H1 (cell line): ENCODE data around the gene SPTB. TPM values are rescaled to one million over a fixed set of nuclear protein-coding genes. Genes with fewer than 3 reads are reported as not detected.

Experiments
- CTCF ChIA-PET: fragments of 300-600 bp; sonication (Branson Sonifier 250); formaldehyde crosslinking; loops from one replicate; lab custom pipeline; 2021; ENCODE audit not compliant: partially characterized antibody; lab: Charles Lee
- POLR2A ChIA-PET: fragments of 300-600 bp; sonication (Branson Sonifier 250); formaldehyde crosslinking; loops from one replicate; lab custom pipeline; 2021; ENCODE audit warnings: inconsistent platforms; ENCODE audit not compliant: partially characterized antibody; lab: Charles Lee
- DNase-seq, 2 experiments: peaks; one replicate each; pipeline versions ENCODE4 v3.0.0 to v3.0.0-alpha.2; 2010 to 2022; ENCODE audit warnings: low spot score in 2 of 2, low read depth in 1 of 2, mixed read lengths in 1 of 2
- FAIRE-seq: peaks from 2 replicates; lab custom pipeline; 2011; peaks lifted over from hg19 to GRCh38; lab: Jason Lieb, UNC
- H2AFZ ChIP-seq: 2 replicates; pipeline ENCODE4 v1.8.1; 2012; ENCODE audit warnings: low read length, inconsistent platforms
- H2AK5ac ChIP-seq: 2 replicates; pipeline ENCODE4 v1.6.1; 2013; ENCODE audit warnings: low read depth, low read length
- H2BK120ac ChIP-seq: replicated peaks from 2 replicates; pipeline ENCODE3; 2013; ENCODE audit warnings: low read depth, low read length, inconsistent platforms
- H2BK12ac ChIP-seq: 2 replicates; pipeline ENCODE4 v1.6.1; 2013; ENCODE audit warnings: low read depth, low read length
- H2BK15ac ChIP-seq: 2 replicates; pipeline ENCODE4 v1.6.1; 2013; ENCODE audit warnings: low read length
- H2BK20ac ChIP-seq: 2 replicates; pipeline ENCODE4 v1.6.1; 2013; ENCODE audit warnings: low read length
- H2BK5ac ChIP-seq: 2 replicates; pipeline ENCODE4 v1.6.1; 2013; ENCODE audit warnings: low read depth, low read length
- H3K14ac ChIP-seq: 2 replicates; pipeline ENCODE4 v1.6.1; 2013; ENCODE audit warnings: inconsistent platforms; ENCODE audit not compliant: insufficient read length
- H3K18ac ChIP-seq: 2 replicates; pipeline ENCODE4 v1.6.1; 2013; ENCODE audit warnings: low read length; ENCODE audit errors: extremely low read depth
- H3K23ac ChIP-seq: 2 replicates; pipeline ENCODE4 v1.6.1; 2013; ENCODE audit warnings: inconsistent platforms; ENCODE audit not compliant: insufficient read length
- H3K23me2 ChIP-seq: 2 replicates; pipeline ENCODE4 v1.6.1; 2013; ENCODE audit warnings: low read depth, low read length
- H3K27ac ChIP-seq: 2 replicates; pipeline ENCODE4 v1.6.1; 2011; ENCODE audit warnings: low read depth, low read length, inconsistent platforms
- H3K27me3 ChIP-seq, 4 experiments: replicated peaks in 1 of 4; 1 replicate in 1 of 4; 2 replicates in 3 of 4; pipeline versions ENCODE4 v1.6.1 to v1.8.1; 2011 to 2013; ENCODE audit warnings: low read length in 3 of 4, mild to moderate bottlenecking in 3 of 4, inconsistent platforms in 2 of 4, mixed read lengths in 2 of 4, moderate library complexity in 1 of 4; ENCODE audit not compliant: control insufficient read depth in 3 of 4, insufficient read depth in 3 of 4; ENCODE audit errors: extremely low read depth in 1 of 4
- H3K36me3 ChIP-seq, 4 experiments: 2 replicates each; pipeline versions ENCODE4 v1.6.1 to v1.8.1; 2011 to 2013; ENCODE audit warnings: mild to moderate bottlenecking in 4 of 4, low read length in 3 of 4, moderate library complexity in 2 of 4, control low read depth in 1 of 4, inconsistent platforms in 1 of 4; ENCODE audit not compliant: insufficient read depth in 4 of 4, control insufficient read depth in 2 of 4
- H3K4ac ChIP-seq: replicated peaks from 2 replicates; pipeline ENCODE3; 2013; ENCODE audit warnings: low read length, low read depth, mixed read lengths, inconsistent platforms; ENCODE audit not compliant: insufficient read length
- H3K4me1 ChIP-seq, 4 experiments: replicated peaks in 1 of 4; 1 replicate in 1 of 4; 2 replicates in 3 of 4; pipeline versions ENCODE4 v1.6.1 to v1.8.1; 2011 to 2013; ENCODE audit warnings: low read length in 3 of 4, inconsistent platforms in 2 of 4, mixed read lengths in 1 of 4; ENCODE audit not compliant: insufficient read depth in 4 of 4, control insufficient read depth in 3 of 4
- H3K4me2 ChIP-seq, 2 experiments: 2 replicates each; pipeline versions ENCODE4 v1.6.1 to v1.8.1; 2011 to 2013; ENCODE audit warnings: low read depth in 2 of 2, low read length in 2 of 2, control low read depth in 1 of 2, inconsistent platforms in 1 of 2, mild to moderate bottlenecking in 1 of 2; ENCODE audit not compliant: insufficient read depth in 1 of 2
- H3K4me3 ChIP-seq, 4 experiments: fragments of 200-600, 300-600 bp in 1 of 4; sonication (generic), shearing (Covaris generic), sonication (Bioruptor Twin) in 1 of 4; 2 replicates each; pipeline versions ENCODE4 v1.5.1 to v1.8.1; 2011 to 2016; ENCODE audit warnings: low read length in 4 of 4, low read depth in 3 of 4, control low read depth in 2 of 4, inconsistent platforms in 2 of 4, mild to moderate bottlenecking in 2 of 4, mixed read lengths in 1 of 4, moderate library complexity in 1 of 4; ENCODE audit not compliant: insufficient read depth in 2 of 4; ENCODE audit errors: extremely low read depth in 1 of 4
- H3K56ac ChIP-seq: replicated peaks from 2 replicates; pipeline ENCODE3; 2013; ENCODE audit warnings: low read depth, mild to moderate bottlenecking, mixed read lengths, low read length, inconsistent platforms; ENCODE audit not compliant: insufficient read length
- H3K79me1 ChIP-seq: 2 replicates; pipeline ENCODE4 v1.6.1; 2013; ENCODE audit warnings: low read depth, low read length, control low read depth
- H3K79me2 ChIP-seq, 2 experiments: 2 replicates each; pipeline versions ENCODE4 v1.6.1 to v1.8.1; 2012 to 2013; ENCODE audit warnings: low read length in 2 of 2, mild to moderate bottlenecking in 2 of 2, inconsistent platforms in 1 of 2; ENCODE audit not compliant: insufficient read depth in 2 of 2, control insufficient read depth in 1 of 2
- H3K9ac ChIP-seq, 4 experiments: replicated peaks in 1 of 4; 1 replicate in 1 of 4; 2 replicates in 3 of 4; pipeline versions ENCODE4 v1.6.1 to v1.8.1; 2011 to 2013; ENCODE audit warnings: low read depth in 3 of 4, low read length in 3 of 4, control low read depth in 2 of 4, mild to moderate bottlenecking in 2 of 4, moderate library complexity in 2 of 4, inconsistent platforms in 1 of 4; ENCODE audit errors: extremely low read depth in 1 of 4
- H3K9me3 ChIP-seq, 2 experiments: 2 replicates each; pipeline versions ENCODE4 v1.6.1 to v1.8.1; 2012 to 2013; ENCODE audit warnings: mild to moderate bottlenecking in 2 of 2, moderate library complexity in 2 of 2, control low read depth in 1 of 2, inconsistent platforms in 1 of 2, low read depth in 1 of 2, low read length in 1 of 2, mixed read lengths in 1 of 2; ENCODE audit not compliant: insufficient read depth in 2 of 2
- H4K20me1 ChIP-seq, 2 experiments: replicated peaks in 1 of 2; 2 replicates each; pipeline versions ENCODE3 to v1.8.1; 2011 to 2013; ENCODE audit warnings: inconsistent platforms in 2 of 2, low read length in 2 of 2, mild to moderate bottlenecking in 1 of 2; ENCODE audit not compliant: insufficient read depth in 2 of 2, control insufficient read depth in 1 of 2
- H4K5ac ChIP-seq: 2 replicates; pipeline ENCODE4 v1.6.1; 2013; ENCODE audit warnings: low read length, low read depth, mixed read lengths, inconsistent platforms; ENCODE audit not compliant: insufficient read length
- H4K8ac ChIP-seq: 2 replicates; pipeline ENCODE4 v1.8.0; 2013; ENCODE audit warnings: mild to moderate bottlenecking, moderate library complexity, low read length, inconsistent platforms; ENCODE audit not compliant: insufficient read depth; ENCODE audit errors: extremely low read depth
- H4K91ac ChIP-seq: replicated peaks from 2 replicates; pipeline ENCODE3; 2013; ENCODE audit warnings: low read length, mixed read lengths, inconsistent platforms; ENCODE audit not compliant: insufficient read length
- CHD2 ChIP-seq: IDR thresholded peaks from 2 replicates; pipeline ENCODE4 v1.6.1; 2012; ENCODE audit warnings: low read length, improper control_type of control experiment
- WGBS, 2 experiments: shearing (Covaris generic) in 1 of 2; methylation state at CpG; one replicate each; pipeline versions ENCODE4 v1.1.6 to v1.1.7; 2013 to 2015; ENCODE audit warnings: low lambda C conversion rate in 2 of 2, mixed read lengths in 2 of 2, inconsistent platforms in 1 of 2, low coverage in 1 of 2, missing lambda C conversion rate in 1 of 2; ENCODE audit not compliant: insufficient replicate concordance in 2 of 2, insufficient coverage in 1 of 2, insufficient read length in 1 of 2; ENCODE audit errors: extremely low coverage in 1 of 2, missing lambda C conversion rate in 1 of 2; 5-methylcytosine and 5-hydroxymethylcytosine counted together
- polyA plus RNA-seq, 7 experiments: library from polyadenylated mRNA; depleted of rRNA in 3 of 7; stranded (reverse) in 5 of 7; unstranded in 2 of 7; fragments of >200 nt in 5 of 7; fragments of 200-250 nt in 2 of 7; gene quantifications; 1 replicate in 5 of 7; 2 replicates in 1 of 7; 4 replicates in 1 of 7; pipeline versions ENCODE4 v1.2.1 to v1.2.3, GENCODE V29; 2011 to 2013; ENCODE audit warnings: missing spikeins in 2 of 7, mixed read lengths in 2 of 7
- total RNA-seq: library from RNA; stranded (reverse); fragmentation: NEBNext Ultra II Directional; extraction: Animal tissue kit (Norgen Biotek cat#: 25700); gene quantifications from 2 replicates; pipeline ENCODE4 v1.2.1, GENCODE V29; 2021

The SPTB gene
- total and polyA plus RNA-seq, 2 of the 8 experiments (the other 6 are each of a cell fraction or from before 2014, with no cell fraction given), result 0.30 to 2.4 TPM

DNA sequence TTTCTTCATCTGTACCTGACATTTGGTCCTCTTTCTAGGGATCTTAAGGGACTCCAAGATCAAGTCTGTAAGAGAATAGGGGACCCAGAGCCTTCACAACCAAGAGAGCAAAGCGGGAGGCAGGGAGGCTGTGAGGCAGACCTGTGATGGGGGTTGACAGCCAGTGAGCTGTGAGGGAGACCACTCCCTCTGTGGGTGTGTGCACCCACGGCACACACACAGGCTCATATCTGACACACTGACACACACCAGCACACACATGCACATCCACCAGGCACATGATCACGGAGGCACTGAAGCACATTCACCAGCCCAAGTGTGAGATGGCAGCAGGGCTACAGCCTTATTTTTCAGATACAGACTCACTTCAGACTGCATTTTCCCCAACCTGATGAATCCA lies 55.2 kb downstream of the SPTB start:
- Histone ChIP-seq H3K9ac (no peak overlapping the region), H2AK5ac (0 out of 2 replicates have a peak overlapping the region, but pooled peaks have one; percentile 49), H2AFZ (no peak overlapping the region), H3K27me3 (no peaks in the 10 kb centered on the region; a peak in 1 of 7 replicates), H3K4me1 (peaks cover 0 to 13% (median 5%) of the 10 kb centered on the region in 4 experiments; a peak in 4 of 7 replicates), H3K36me3 (no peaks in the 10 kb centered on the region), H4K91ac (no peak overlapping the region), H4K20me1 (no peaks in the 10 kb centered on the region), H3K23ac (no peak overlapping the region), H2BK20ac (no peak overlapping the region), H3K4ac (no peak overlapping the region), H4K5ac (no peak overlapping the region), H3K23me2 (no peaks in the 10 kb centered on the region), H3K18ac (no peak overlapping the region), H3K4me2 (no peak overlapping the region), H3K27ac (no peak overlapping the region), H3K56ac (no peak overlapping the region), H3K14ac (no peak overlapping the region), H3K79me1 (no peaks in the 10 kb centered on the region), H2BK5ac (no peak overlapping the region), H3K9me3 (no peaks in the 10 kb centered on the region), H2BK15ac (peak overlapping the region; percentile 12; the same call in 1 of the 2 replicates), H4K8ac (no peak overlapping the region), H2BK120ac (no peak overlapping the region), H3K79me2 (no peaks in the 10 kb centered on the region), H2BK12ac (no peak overlapping the region), H3K4me3 (no peak overlapping the region)
- DNase-seq, result no peak
- ChIA-PET POLR2A (interaction anchor here (1.0 to 1.5 kb wide), 2 partner anchors 11 to 67 kb away, joined by 3 read pairs; no protein-coding TSS in a partner anchor), CTCF (interaction anchor here (0.6 to 12.1 kb wide), 26 partner anchors 9 to 199 kb away, joined by 3 to 243 read pairs (median 12); partner anchors contain the start of gene SPTB)
- 94% methylated on average over 3 of the region's 3 CpGs; no CpG with 5 or more reads in 1 of the 2 experiments for WGBS, 2 experiments
- FAIRE-seq, result no peak
- TF ChIP-seq CHD2, result no peak
